Large intestine (tissue), 3 donors: ENCODE results near the gene SLC45A1. TPM values are rescaled to one million over a fixed set of nuclear protein-coding genes. Genes with fewer than 3 reads are reported as not detected.

Source experiments
- DNase-seq, 2 donors: peaks; one replicate each; pipeline versions ENCODE4 v3.0.0 to v3.0.0-alpha.2; 2013
- H3K27ac ChIP-seq: one replicate; pipeline ENCODE4 v1.5.1; 2013; ENCODE audit warnings: low read length
- H3K27me3 ChIP-seq: 2 replicates; pipeline ENCODE4 v1.6.1; 2013; ENCODE audit warnings: low read length; ENCODE audit not compliant: control insufficient read depth, insufficient read depth
- H3K36me3 ChIP-seq: 2 replicates; pipeline ENCODE4 v1.6.1; 2013; ENCODE audit warnings: low read length; ENCODE audit not compliant: control insufficient read depth, insufficient read depth
- H3K4me1 ChIP-seq: one replicate; pipeline ENCODE4 v1.6.1; 2013; ENCODE audit warnings: low read length; ENCODE audit not compliant: control insufficient read depth, insufficient read depth
- H3K4me3 ChIP-seq: one replicate; pipeline ENCODE4 v1.5.1; 2013; ENCODE audit warnings: low read length
- H3K9me3 ChIP-seq: one replicate; pipeline ENCODE4 v1.6.1; 2013; ENCODE audit warnings: mild to moderate bottlenecking, low read depth, low read length, moderate library complexity; ENCODE audit not compliant: control insufficient read depth
- WGBS: methylation state at CpG from one replicate; pipeline ENCODE4 v1.1.5; 2013; ENCODE audit warnings: low lambda C conversion rate; ENCODE audit not compliant: insufficient coverage; 5-methylcytosine and 5-hydroxymethylcytosine counted together
- polyA plus RNA-seq: library from polyadenylated mRNA; unstranded; fragments of 120-200 nt; gene quantifications from one replicate; pipeline ENCODE4 v1.2.1, GENCODE V29; 2013

The SLC45A1 gene
- polyA plus RNA-seq, 1 donor, result 2.0 TPM

DNA sequence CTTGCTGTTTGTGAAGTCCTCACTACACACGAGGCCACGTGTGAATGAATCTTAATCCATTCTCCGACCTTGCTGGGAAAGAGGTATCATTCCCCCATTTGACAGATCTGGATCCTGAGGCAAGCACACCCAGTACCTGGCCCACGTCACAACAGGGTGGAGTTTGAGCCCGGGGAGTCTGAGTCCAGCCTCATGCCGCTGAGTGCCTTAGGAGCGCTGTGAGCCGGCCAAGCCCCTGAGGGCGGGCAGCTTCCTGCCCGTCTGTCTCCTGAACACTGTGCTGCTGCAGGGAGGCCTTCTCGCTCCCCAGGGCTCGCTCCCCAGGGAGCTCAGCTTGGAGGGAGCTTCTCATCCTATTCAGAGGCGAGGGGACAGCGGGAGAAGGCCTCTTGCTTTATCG lies 29.7 kb downstream of the SLC45A1 start:
- no peaks in the 10 kb centered on the region for H3K9me3 ChIP-seq
- no peak for DNase-seq
- WGBS, result no CpG with 5 or more reads among the region's 15 CpGs
- no peak overlapping the region for H3K4me3 ChIP-seq
- no peak overlapping the region for H3K27ac ChIP-seq
- H3K4me1 ChIP-seq, result peaks cover 10% of the 10 kb centered on the region
- peaks cover 3% of the 10 kb centered on the region for H3K36me3 ChIP-seq
- no peaks in the 10 kb centered on the region for H3K27me3 ChIP-seq

DNA sequence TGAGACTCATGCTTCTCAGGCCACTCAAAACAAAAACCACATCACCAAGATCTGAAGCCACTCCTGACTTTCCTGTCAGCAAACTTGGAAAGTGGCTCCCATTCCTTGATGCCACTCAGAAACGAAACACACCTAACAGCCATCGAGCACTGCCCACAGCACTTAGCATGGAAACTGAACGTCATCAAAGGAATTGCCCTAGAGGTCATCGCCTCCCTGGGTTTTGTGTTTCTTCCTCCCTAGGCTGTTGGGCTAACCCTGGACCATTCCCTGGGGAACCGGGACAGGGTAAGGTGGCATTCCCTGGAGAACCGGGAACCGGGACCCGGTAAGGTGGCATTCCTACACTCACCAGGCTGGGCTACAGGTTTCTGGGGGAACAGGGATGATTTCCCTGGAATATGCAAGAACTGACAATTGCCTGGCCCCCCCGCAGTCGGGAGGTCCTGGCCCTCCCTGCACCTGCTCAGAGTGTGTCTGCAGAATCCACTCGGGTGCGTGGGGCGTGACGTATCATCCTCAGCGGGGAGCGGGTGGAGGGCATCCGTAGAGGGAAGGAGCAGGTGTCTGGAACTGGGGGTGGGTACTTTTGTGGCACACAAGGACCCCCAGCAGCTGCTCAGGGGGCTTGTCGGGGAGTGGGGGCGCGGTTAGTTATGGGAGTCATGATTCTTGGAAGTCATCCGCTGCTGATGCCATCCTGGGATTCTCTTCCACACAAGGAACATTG lies 30.3 kb downstream of the SLC45A1 start:
- H3K36me3 ChIP-seq, result peaks cover 9% of the 10 kb centered on the region
- H3K27me3 ChIP-seq, result no peaks in the 10 kb centered on the region
- H3K4me1 ChIP-seq, result peaks cover 8% of the 10 kb centered on the region
- no CpG with 5 or more reads among the region's 21 CpGs for WGBS
- DNase-seq, result no peak
- no peak overlapping the region for H3K27ac ChIP-seq
- no peak overlapping the region for H3K4me3 ChIP-seq
- no peaks in the 10 kb centered on the region for H3K9me3 ChIP-seq

DNA sequence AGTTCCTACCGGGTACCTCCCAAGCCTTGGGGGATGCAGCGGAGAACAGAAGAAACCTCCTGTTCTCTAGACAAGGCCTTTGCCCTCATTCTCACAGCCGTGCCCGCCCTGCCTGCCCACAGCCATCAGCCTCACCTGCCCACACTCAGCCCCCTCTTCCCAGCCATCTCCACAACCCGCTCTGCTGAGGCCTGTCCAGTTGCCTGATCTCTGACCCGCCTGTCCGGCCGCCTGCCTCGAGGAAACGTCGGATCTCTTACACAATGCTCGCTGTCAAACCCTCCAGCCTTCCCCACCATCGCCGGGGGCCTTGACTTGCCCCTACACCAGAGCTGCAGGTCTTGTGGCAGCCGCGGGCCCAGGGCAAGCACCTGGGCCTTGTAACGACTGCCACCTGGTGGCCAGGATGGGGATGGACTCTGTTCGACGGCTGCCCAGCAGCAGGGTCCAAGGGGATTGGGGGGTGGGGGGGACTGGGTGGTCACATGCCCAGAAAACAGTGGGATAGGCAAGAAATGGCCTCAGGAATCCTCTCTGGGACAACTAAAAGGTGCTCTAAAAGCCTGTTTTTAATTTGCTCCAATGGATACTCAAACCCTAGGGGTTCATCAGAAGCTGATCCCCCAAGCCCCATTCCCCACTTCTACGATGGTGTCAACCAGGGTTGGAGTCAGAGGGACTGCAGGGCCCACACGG lies 31.0 kb downstream of the SLC45A1 start:
- no peak overlapping the region for H3K27ac ChIP-seq
- no peaks in the 10 kb centered on the region for H3K9me3 ChIP-seq
- peaks cover 16% of the 10 kb centered on the region for H3K36me3 ChIP-seq
- peak; percentile 55 to 65 for DNase-seq
- no CpG with 5 or more reads among the region's 21 CpGs for WGBS
- H3K27me3 ChIP-seq, result no peaks in the 10 kb centered on the region
- no peak overlapping the region for H3K4me3 ChIP-seq
- peaks cover 4% of the 10 kb centered on the region for H3K4me1 ChIP-seq

DNA sequence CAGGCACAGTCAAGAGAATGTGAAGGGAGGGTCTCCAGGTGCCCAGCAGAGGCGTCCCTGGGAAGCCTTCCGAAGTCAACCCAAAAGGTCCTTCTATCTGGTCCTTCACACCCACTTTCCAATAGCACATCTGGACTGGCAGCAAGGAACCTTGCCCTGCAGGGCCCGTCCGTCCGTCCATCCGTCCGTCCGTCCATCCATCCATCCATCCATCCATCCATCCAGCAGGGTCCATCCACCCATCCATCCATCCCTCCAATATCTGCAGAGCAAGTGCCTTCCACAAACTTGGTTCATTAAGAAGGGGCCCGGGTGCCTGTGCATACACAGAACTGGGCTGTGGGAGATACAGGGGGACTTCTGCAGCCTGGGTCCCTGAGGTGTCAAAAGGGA lies 31.6 kb downstream of the SLC45A1 start:
- Histone ChIP-seq H3K9me3 (no peaks in the 10 kb centered on the region), H3K27me3 (no peaks in the 10 kb centered on the region), H3K4me1 (peaks cover 4% of the 10 kb centered on the region), H3K4me3 (no peak overlapping the region), H3K27ac (no peak overlapping the region), H3K36me3 (peaks cover 20% of the 10 kb centered on the region)
- no CpG with 5 or more reads among the region's 9 CpGs for WGBS
- no peak for DNase-seq

DNA sequence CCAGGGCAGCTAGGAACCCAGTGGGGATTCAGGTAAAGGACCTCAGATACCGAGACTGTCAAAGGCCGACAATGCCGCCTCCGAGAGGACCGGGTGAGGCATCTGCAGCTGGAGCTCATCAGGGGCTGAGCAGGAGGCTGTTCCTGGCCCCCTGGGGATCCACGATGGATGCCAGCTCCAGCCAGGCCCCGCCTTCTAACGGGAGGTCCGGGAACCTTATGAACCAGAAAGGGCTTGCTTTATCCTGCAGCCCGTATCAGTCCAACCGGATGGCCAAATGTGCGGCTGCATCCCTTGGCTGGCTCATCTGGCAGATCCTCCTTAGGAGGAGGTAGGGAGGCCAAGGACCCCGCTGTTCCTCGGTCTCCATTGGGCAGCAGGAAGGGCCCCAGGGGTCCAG lies 32.0 kb downstream of the SLC45A1 start:
- H3K4me3 ChIP-seq, result no peak overlapping the region
- H3K36me3 ChIP-seq, result peaks cover 25% of the 10 kb centered on the region
- H3K9me3 ChIP-seq, result no peaks in the 10 kb centered on the region
- DNase-seq, result no peak
- no peaks in the 10 kb centered on the region for H3K27me3 ChIP-seq
- H3K4me1 ChIP-seq, result peaks cover 4% of the 10 kb centered on the region
- no peak overlapping the region for H3K27ac ChIP-seq
- WGBS, result no CpG with 5 or more reads among the region's 14 CpGs

DNA sequence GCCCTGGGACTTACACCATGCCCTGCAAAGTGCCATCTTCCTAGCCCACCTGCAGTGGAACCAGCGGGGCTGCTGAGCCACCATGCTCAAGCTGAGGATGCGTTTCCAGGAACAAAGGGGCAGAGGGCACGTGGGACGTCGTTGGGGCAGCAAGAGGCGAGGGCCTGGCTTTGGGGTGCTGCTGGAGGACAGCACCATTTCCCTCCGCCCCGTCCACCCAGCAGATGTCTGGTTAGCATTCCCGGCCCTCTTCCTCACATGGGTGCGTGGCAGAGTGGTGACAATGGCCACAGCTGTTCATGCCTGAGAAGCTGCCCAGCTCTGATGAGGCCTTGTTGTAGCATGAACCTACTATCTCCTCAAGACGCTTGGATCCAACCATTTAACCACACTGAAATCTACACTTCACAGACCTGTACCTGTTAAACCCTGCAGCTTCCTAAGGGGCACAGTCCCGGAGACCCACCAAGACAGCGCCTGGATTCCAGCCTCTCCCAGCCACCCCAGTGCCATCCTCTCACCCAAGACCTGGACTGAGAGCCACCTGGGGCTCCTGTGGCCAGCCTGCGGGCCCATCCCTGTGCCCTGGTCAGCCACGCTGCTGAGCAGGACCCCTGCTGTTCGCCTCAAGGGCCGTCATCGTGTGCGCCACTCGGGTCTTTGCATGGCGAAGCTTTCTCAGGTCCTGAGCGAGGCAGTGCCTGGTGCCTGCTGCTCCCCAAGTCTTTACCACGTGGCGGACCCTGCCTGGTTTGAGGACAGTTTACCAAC lies 33.2 kb downstream of the SLC45A1 start:
- Histone ChIP-seq H3K4me1 (peaks cover 4% of the 10 kb centered on the region), H3K27me3 (no peaks in the 10 kb centered on the region), H3K27ac (no peak overlapping the region), H3K36me3 (peaks cover 36% of the 10 kb centered on the region), H3K9me3 (no peaks in the 10 kb centered on the region), H3K4me3 (no peak overlapping the region)
- no peak for DNase-seq
- no CpG with 5 or more reads among the region's 24 CpGs for WGBS

DNA sequence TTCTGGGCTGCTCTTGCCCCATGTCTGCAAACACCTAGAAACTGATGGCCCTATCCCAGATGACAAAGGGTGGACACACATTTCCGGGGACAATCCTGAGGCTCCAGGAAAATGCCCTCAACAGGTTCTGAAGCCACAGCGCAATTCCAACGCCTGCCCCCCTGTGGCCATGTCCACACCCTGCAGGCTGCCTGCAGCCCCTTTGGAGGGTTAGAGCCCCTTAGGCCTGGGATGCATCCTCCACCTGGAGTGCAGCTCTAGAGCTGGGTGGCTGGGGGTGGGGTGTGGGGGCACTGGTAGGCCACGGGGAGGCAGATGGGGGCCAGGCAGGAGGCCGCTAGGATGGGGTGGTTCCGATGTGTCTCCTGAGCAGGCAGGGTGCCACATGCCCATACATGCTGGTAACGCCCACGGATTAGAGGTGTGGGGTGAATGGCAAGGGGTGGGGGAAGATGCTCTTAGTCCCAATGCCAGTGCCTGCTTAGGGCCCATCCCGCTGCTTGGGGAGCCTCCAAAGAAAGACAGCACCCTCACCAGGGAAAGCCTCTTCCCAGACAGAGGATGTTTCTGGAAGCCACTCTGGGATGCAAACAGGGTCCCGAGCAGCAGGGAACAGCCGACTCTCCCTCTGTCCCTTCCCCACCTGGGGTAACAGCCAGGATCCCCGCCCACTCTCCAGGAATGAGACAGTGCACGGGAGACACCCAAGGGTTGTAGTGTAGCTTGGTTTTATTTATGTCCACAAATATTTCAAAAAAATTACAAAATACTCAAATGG lies 34.0 kb downstream of the SLC45A1 start:
- H3K36me3 ChIP-seq, result peaks cover 44% of the 10 kb centered on the region

DNA sequence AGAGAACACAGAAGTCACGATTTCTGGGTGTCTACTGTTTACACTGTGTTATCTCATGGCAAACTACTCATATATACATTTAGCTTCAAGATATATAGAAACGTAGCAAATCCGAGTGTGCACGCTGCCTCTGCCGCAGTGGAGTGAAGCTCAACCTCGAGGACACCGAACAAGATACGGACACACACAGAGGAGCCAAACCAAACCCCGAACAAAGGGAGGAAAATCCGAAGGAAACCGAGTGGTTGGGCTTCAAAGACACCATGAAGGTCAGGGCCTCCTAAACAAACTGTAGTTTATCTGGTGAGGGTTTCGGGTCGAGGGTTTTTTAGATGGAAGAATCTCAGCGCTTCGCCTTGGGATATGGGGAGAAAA lies 34.5 kb downstream of the SLC45A1 start:
- WGBS, result 56% methylated on average over 6 of the region's 15 CpGs
- no peak for DNase-seq
- Histone ChIP-seq H3K4me3 (no peak overlapping the region), H3K27me3 (no peaks in the 10 kb centered on the region), H3K4me1 (peaks cover 4% of the 10 kb centered on the region), H3K27ac (no peak overlapping the region), H3K9me3 (no peaks in the 10 kb centered on the region), H3K36me3 (peaks cover 50% of the 10 kb centered on the region)

More for the DNA sequence above, 34.0 kb downstream of the SLC45A1 start:
- Histone ChIP-seq H3K4me3 (no peak overlapping the region), H3K27me3 (no peaks in the 10 kb centered on the region), H3K27ac (no peak overlapping the region), H3K4me1 (peaks cover 4% of the 10 kb centered on the region), H3K9me3 (no peaks in the 10 kb centered on the region)
- DNase-seq, result no peak
- WGBS, result 60% methylated on average over 1 of the region's 13 CpGs

DNA sequence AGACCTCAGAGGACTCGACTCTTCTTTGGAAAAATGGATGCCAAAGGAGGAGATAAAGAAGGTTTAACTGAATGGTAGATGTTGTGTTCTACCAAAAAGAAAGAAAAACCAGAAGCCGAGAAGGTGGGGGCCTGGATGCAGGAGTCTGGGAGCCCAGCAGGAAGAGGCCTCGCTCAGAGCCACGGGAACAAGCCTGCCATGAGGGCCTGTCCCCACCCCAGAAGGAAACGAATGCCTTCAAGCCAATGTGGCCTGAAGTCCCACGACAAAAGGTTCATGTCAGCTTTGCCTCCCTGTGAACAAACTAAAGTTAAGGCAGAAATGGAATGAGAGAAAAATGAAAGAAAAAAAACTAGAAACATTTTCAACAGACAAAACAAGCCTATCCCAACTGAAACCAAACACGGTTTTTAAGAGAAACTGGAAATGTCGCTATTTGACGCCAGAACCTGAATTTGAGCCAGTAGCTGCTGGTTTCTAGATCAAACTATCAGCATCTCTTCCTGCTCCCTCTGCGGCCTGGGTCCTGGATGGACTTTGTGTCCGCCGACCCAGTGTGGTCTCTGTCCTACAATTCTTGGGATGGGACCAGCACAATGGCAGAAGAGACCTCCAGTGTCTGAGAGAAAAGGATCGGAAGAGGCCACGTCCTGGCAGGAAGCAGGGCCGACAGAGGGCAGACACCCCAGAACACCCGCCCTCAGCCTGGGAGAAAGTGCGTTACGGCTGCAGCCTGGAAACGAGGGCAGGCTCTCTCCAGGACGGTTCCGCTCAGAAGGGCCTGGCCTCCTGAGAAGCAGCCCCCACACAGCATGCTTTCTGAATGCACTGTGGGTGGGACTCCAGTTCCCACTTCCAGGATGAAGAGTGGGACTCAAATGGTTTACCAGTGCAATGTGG lies 35.2 kb downstream of the SLC45A1 start:
- Histone ChIP-seq H3K36me3 (peaks cover 56% of the 10 kb centered on the region), H3K27me3 (no peaks in the 10 kb centered on the region), H3K4me3 (no peak overlapping the region), H3K9me3 (no peaks in the 10 kb centered on the region), H3K27ac (no peak overlapping the region), H3K4me1 (peaks cover 4% of the 10 kb centered on the region)
- no peak for DNase-seq
- 48% methylated on average over 2 of the region's 21 CpGs for WGBS
